Activated CD4-positive, alpha-beta T cell treated with anti-CD3 and anti-CD28 coated beads, Interleukin-2, amount 10 ng/mL, durations not matched to agents 24 days and 14 days (primary cell): ENCODE measurements around the gene NELL1. TPM values are rescaled to one million over a fixed set of nuclear protein-coding genes. Genes with fewer than 3 reads are reported as not detected.

Experiments used
- DNase-seq: peaks from one replicate; pipeline ENCODE4 v3.0.0; 2022
- H3K27ac Mint-ChIP-seq: one replicate; pipeline ENCODE4 v1.8.0; 2022; ENCODE audit warnings: mild to moderate bottlenecking, mixed read lengths
- H3K27me3 Mint-ChIP-seq: one replicate; pipeline ENCODE4 v1.8.0; 2022; ENCODE audit warnings: mixed read lengths
- H3K36me3 Mint-ChIP-seq: one replicate; pipeline ENCODE4 v1.8.0; 2022; ENCODE audit warnings: low read depth, mild to moderate bottlenecking, mixed read lengths
- H3K4me1 Mint-ChIP-seq: one replicate; pipeline ENCODE4 v1.8.0; 2021; ENCODE audit warnings: mixed read lengths
- H3K4me3 Mint-ChIP-seq: one replicate; pipeline ENCODE4 v1.8.0; 2022; ENCODE audit warnings: mild to moderate bottlenecking, moderate library complexity, mixed read lengths
- H3K9me3 Mint-ChIP-seq: one replicate; pipeline ENCODE4 v1.8.0; 2021; ENCODE audit warnings: mixed read lengths
- intact Hi-C: fragments of 100-400 bp; cut with micrococcal nuclease; formaldehyde crosslinking; loops from one replicate; pipeline ENCODE4 v1.15.1; 2023
- total RNA-seq: library from RNA; stranded (reverse); gene quantifications from 2 replicates; pipeline ENCODE4 v1.2.3, GENCODE V29; 2022

NELL1 gene
- total RNA-seq, 1 donor from 2014 or later = not detected

DNA sequence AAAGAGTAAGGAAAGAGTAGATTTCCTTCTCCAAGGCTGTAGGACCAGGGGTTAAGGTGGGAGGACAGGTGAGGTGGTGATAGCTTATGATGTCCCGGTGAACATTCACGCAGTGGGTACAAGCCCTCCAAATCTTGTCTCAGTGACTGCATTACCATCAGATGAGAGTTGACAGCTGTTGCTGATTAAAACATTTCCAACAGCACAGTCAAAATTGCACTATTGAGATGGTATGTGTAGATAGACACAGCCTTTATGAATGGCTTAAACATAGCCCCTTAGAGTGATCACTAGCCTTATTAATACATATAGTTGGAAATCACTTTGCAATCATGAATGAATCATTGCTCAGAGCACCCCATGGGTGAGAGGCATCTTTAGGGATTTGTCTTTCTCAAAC is 7.3 kb downstream of the NELL1 start:
- H3K36me3 Mint-ChIP-seq = no peaks in the 10 kb centered on the region
- intact Hi-C loops = no loop called here
- DNase-seq = no peak
- no peaks in the 10 kb centered on the region for H3K4me1 Mint-ChIP-seq
- H3K9me3 Mint-ChIP-seq = no peaks in the 10 kb centered on the region
- peaks cover 15% of the 10 kb centered on the region for H3K27me3 Mint-ChIP-seq
- H3K4me3 Mint-ChIP-seq = no peak overlapping the region
- no peak overlapping the region for H3K27ac Mint-ChIP-seq

DNA sequence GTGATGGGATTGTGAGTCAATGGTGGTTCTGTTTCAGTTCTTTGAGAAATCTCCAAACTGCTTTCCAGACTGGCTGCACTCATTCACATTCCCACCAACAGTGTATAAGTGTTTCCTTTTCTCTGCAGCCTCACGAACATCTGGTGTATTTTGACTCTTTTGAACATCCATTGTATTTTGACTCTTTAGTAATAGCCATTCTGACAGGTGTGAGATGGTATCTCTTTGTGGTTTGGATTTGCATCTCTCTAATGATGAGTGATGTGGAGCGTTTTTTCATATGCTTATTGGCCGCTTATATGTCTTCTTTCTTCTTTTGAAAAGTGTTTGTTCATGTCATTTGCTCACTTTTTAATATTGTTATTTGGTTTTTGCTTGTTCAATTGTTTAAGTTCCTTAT is 19.4 kb downstream of the NELL1 start:
- intact Hi-C loops = no loop called here
- Mint-ChIP-seq H3K9me3 (no peaks in the 10 kb centered on the region), H3K27me3 (no peaks in the 10 kb centered on the region), H3K27ac (no peak overlapping the region), H3K4me1 (no peaks in the 10 kb centered on the region), H3K4me3 (no peak overlapping the region), H3K36me3 (no peaks in the 10 kb centered on the region)
- no peak for DNase-seq

DNA sequence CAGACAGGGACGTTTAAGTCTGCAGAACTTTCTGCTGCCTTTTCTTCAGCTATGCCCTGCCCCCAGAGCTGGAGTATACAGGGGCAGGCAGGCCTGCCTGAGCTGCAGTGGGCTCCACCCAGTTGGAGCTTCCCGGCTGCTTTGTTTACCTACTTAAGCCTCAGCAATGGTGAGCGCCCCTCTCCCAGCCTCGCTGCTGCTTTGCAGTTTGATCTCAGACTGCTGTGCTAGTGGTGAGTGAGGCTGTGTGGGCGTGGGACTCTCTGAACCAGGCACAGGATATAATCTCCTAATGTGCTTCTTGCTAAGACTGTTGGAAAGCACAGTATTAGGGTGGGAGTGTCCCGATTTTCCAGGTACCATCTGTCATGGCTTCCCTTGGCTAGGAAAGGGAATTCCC is 38.5 kb downstream of the NELL1 start:
- H3K27ac Mint-ChIP-seq = no peak overlapping the region
- intact Hi-C loops = no loop called here
- H3K9me3 Mint-ChIP-seq = peaks cover 19% of the 10 kb centered on the region
- no peaks in the 10 kb centered on the region for H3K36me3 Mint-ChIP-seq
- no peak for DNase-seq
- no peaks in the 10 kb centered on the region for H3K4me1 Mint-ChIP-seq
- no peaks in the 10 kb centered on the region for H3K27me3 Mint-ChIP-seq
- H3K4me3 Mint-ChIP-seq = no peak overlapping the region

DNA sequence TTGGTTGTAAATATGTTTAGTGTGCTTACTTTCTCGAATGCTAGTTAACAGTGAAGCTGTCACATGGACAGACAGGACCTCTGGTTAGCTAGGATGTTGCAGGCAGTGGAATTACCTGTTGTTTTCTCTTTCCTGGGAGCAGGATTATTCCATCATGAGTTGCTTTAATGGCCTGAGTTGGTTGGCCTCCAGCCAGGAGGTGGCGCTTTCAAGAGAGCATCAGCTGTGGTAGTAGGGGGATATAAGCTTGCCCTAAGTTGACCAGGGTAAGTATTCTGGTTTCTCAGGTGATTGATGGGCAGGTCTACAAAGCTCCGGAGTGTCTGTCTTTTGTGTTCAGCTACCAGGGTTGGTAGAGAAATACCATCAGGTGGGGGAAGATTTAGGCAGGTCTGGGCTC is 43.5 kb downstream of the NELL1 start:
- no peaks in the 10 kb centered on the region for H3K36me3 Mint-ChIP-seq
- no peak overlapping the region for H3K4me3 Mint-ChIP-seq
- H3K9me3 Mint-ChIP-seq = peaks cover 6% of the 10 kb centered on the region
- intact Hi-C loops = no loop called here
- DNase-seq = no peak
- no peaks in the 10 kb centered on the region for H3K27me3 Mint-ChIP-seq
- H3K27ac Mint-ChIP-seq = no peak overlapping the region
- H3K4me1 Mint-ChIP-seq = no peaks in the 10 kb centered on the region

GRCh38 chr11:20715464-20715863 is 46.1 kb downstream of the NELL1 start:
- Mint-ChIP-seq H3K4me3 (no peak overlapping the region), H3K9me3 (no peaks in the 10 kb centered on the region), H3K27ac (no peak overlapping the region), H3K36me3 (no peaks in the 10 kb centered on the region), H3K27me3 (no peaks in the 10 kb centered on the region), H3K4me1 (no peaks in the 10 kb centered on the region)
- DNase-seq = no peak
- intact Hi-C loops = no loop called here

GRCh38 chr11:20715931-20716330 is 46.5 kb downstream of the NELL1 start:
- Mint-ChIP-seq H3K36me3 (no peaks in the 10 kb centered on the region), H3K4me1 (no peaks in the 10 kb centered on the region), H3K27me3 (no peaks in the 10 kb centered on the region), H3K9me3 (no peaks in the 10 kb centered on the region), H3K27ac (no peak overlapping the region), H3K4me3 (no peak overlapping the region)
- intact Hi-C loops = no loop called here
- no peak for DNase-seq

DNA sequence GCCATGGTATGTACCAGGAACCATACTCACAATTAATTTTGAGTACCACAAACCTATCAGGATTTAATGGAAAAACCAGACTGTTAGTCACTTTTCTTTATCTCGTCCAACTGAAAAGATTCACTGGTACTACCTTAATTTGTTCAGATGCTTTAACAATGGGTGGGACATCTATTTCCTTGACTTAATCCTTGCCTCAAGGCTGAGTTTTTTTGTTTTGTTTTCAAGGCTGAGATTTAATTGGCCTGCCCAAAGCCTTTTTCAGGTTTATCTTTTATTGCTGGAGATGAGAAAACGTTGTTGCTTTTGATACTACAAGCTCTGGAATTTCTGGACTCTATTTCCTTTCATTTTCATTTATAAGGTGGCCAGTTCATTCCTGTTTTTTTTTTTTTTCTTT is 50.4 kb downstream of the NELL1 start:
- Mint-ChIP-seq H3K27ac (no peak overlapping the region), H3K4me3 (no peak overlapping the region), H3K9me3 (no peaks in the 10 kb centered on the region), H3K4me1 (no peaks in the 10 kb centered on the region), H3K27me3 (no peaks in the 10 kb centered on the region), H3K36me3 (no peaks in the 10 kb centered on the region)
- DNase-seq = no peak
- intact Hi-C loops = no loop called here

DNA sequence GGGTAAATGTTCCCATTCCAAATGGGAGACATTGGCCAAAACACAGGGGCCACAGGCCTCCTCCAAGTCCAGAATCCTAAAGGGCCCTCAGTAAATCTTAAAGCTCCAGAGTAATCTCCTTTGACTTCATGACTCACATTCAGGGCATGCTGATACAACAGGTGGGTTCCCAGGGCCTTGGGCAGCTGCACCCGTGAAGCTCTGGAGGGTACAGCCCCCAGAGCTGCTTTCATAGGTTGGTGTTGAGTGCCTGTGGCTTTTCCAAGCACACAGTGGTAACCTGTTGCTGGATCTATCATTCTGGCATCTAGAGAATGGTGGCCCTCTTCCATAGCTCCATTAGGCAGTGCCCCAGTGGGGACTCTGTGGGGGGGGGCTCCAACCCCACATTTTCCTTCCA is 54.0 kb downstream of the NELL1 start:
- no peaks in the 10 kb centered on the region for H3K36me3 Mint-ChIP-seq
- H3K9me3 Mint-ChIP-seq = no peaks in the 10 kb centered on the region
- H3K4me3 Mint-ChIP-seq = no peak overlapping the region
- no peak overlapping the region for H3K27ac Mint-ChIP-seq
- no peak for DNase-seq
- no peaks in the 10 kb centered on the region for H3K27me3 Mint-ChIP-seq
- no peaks in the 10 kb centered on the region for H3K4me1 Mint-ChIP-seq
- intact Hi-C loops = no loop called here

DNA sequence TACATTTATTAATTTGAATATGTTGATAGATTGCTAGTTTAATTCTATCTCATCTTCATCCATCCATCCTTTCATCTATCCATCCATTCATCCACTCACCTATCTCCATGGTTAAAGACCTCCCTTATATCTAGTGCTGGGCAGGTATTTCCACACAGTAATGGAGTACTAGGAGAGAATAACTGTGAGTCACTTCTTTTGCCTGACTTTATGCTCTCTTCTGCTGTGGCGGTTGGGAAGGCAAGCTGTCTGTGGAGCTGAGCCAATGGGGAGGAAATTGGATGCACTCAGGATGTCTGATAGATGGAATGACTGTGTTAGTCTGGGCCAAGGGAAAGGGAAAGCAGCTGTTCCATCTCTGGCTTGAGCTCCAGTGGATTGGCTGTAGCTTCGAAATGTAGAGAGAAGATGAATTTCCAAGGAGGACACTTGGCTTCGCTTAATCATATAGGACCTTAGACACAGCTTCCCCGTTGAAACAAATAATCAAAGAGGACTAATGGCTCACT is 60.3 kb downstream of the NELL1 start:
- Mint-ChIP-seq H3K4me1 (no peaks in the 10 kb centered on the region), H3K9me3 (no peaks in the 10 kb centered on the region)
- intact Hi-C loops = no loop called here

GRCh38 chr11:20731676-20732215 is 62.4 kb downstream of the NELL1 start:
- Mint-ChIP-seq H3K27ac (no peak overlapping the region), H3K4me1 (no peaks in the 10 kb centered on the region), H3K36me3 (no peaks in the 10 kb centered on the region), H3K27me3 (no peaks in the 10 kb centered on the region), H3K9me3 (no peaks in the 10 kb centered on the region), H3K4me3 (no peak overlapping the region)
- no peak for DNase-seq
- intact Hi-C loops = no loop called here

More for the DNA sequence above, 60.3 kb downstream of the NELL1 start:
- Mint-ChIP-seq H3K4me3 (no peak overlapping the region), H3K36me3 (no peaks in the 10 kb centered on the region), H3K27me3 (no peaks in the 10 kb centered on the region), H3K27ac (no peak overlapping the region)
- no peak for DNase-seq

GRCh38 chr11:20739107-20739506 is 69.7 kb downstream of the NELL1 start:
- Mint-ChIP-seq H3K27me3 (no peaks in the 10 kb centered on the region), H3K27ac (no peak overlapping the region), H3K4me1 (no peaks in the 10 kb centered on the region), H3K9me3 (no peaks in the 10 kb centered on the region), H3K36me3 (no peaks in the 10 kb centered on the region), H3K4me3 (no peak overlapping the region)
- no peak for DNase-seq
- intact Hi-C loops = no loop called here

- Mint-ChIP-seq H3K4me1 (no peaks in the 10 kb centered on the region), H3K27me3 (no peaks in the 10 kb centered on the region), H3K9me3 (no peaks in the 10 kb centered on the region), H3K27ac (no peak overlapping the region), H3K36me3 (no peaks in the 10 kb centered on the region), H3K4me3 (no peak overlapping the region)
- no peak for DNase-seq
- intact Hi-C loops = no loop called here
Observed at GRCh38 chr11:20739577-20739976, 70.2 kb downstream of the NELL1 start.

DNA sequence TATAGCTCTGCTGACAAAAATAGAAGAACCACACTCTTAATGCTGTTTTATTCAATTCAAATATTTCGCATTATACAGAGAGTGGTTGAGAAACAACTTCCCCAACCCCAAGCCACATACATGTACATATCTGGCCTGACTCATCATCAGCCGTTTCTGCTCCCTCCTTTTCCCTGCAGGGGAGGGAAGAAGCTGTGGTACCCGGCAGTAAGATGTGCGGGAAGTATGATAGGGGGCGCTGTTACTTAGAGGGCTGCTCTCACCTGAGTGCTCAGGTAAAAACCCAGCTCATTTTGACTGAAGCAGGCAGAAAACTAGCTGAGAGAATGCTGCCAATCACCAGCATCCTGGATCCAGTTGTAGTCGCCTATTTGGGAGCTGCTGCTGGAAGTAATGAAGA is 85.5 kb downstream of the NELL1 start:
- intact Hi-C loops = no loop called here
- no peaks in the 10 kb centered on the region for H3K36me3 Mint-ChIP-seq

GRCh38 chr11:20759541-20759940 is 90.2 kb downstream of the NELL1 start:
- Mint-ChIP-seq H3K27me3 (no peaks in the 10 kb centered on the region), H3K4me3 (no peak overlapping the region), H3K27ac (no peak overlapping the region), H3K9me3 (no peaks in the 10 kb centered on the region), H3K4me1 (no peaks in the 10 kb centered on the region), H3K36me3 (no peaks in the 10 kb centered on the region)
- intact Hi-C loops = no loop called here
- DNase-seq = no peak

More for the DNA sequence above, 85.5 kb downstream of the NELL1 start:
- H3K9me3 Mint-ChIP-seq = no peaks in the 10 kb centered on the region
- no peak overlapping the region for H3K4me3 Mint-ChIP-seq
- no peak overlapping the region for H3K27ac Mint-ChIP-seq
- no peaks in the 10 kb centered on the region for H3K4me1 Mint-ChIP-seq
- DNase-seq = no peak
- H3K27me3 Mint-ChIP-seq = no peaks in the 10 kb centered on the region

GRCh38 chr11:20760811-20761210 is 91.4 kb downstream of the NELL1 start:
- H3K9me3 Mint-ChIP-seq = no peaks in the 10 kb centered on the region
- no peaks in the 10 kb centered on the region for H3K36me3 Mint-ChIP-seq
- no peaks in the 10 kb centered on the region for H3K4me1 Mint-ChIP-seq
- DNase-seq = no peak
- intact Hi-C loops = no loop called here
- no peaks in the 10 kb centered on the region for H3K27me3 Mint-ChIP-seq
- no peak overlapping the region for H3K27ac Mint-ChIP-seq
- no peak overlapping the region for H3K4me3 Mint-ChIP-seq
